ENCODE measurements around the gene SLC22A23. TPM values are rescaled to one million over a fixed set of nuclear protein-coding genes. Genes with fewer than 3 reads are reported as not detected.
"Not testable (repeated sequence)": the region's sequence is repeated elsewhere in the genome, so short reads cannot be mapped to it uniquely, and the experiment has no call there.

The SLC22A23 gene
- total and polyA plus RNA-seq, 2 experiments from 2014 or later, result 6.1 to 38.3 TPM

- H3K4me1 Mint-ChIP-seq, result peaks cover 52% of the 10 kb centered on the region
- H3K27ac Mint-ChIP-seq; ATAC-seq; H3K27ac ChIP-seq (ENCODE audit: low read depth); H3K9me3 Mint-ChIP-seq; H3K36me3 Mint-ChIP-seq (ENCODE audit: low read depth); H3K27me3 ChIP-seq (ENCODE audit: insufficient read depth); H3K36me3 ChIP-seq (ENCODE audit: insufficient read depth); DNase-seq (ENCODE audit: low spot score); H3K4me3 Mint-ChIP-seq; H3K4me2 ChIP-seq; H3F3A ChIP-seq (replicated peaks; ENCODE audit: low read depth); H3K27me3 Mint-ChIP-seq (ENCODE audit: insufficient read depth, low read depth, poor library complexity); H3K9me2 ChIP-seq (ENCODE audit: insufficient read depth); H3K4me3 ChIP-seq; H2AFZ ChIP-seq: not testable (repeated sequence)
- Histone ChIP-seq H3K4me1 (ENCODE audit: insufficient read depth) (peaks cover 18% of the 10 kb centered on the region; the same call in 1 of the 2 replicates), H4K20me1 (replicated peaks; ENCODE audit: insufficient read depth) (peaks cover 14% of the 10 kb centered on the region), H3K79me2 (replicated peaks; ENCODE audit: insufficient read depth) (peaks cover 66% of the 10 kb centered on the region)
Observed at GRCh38 chr6:3378808-3379207, 78.0 kb downstream of the SLC22A23 start.

GRCh38 chr6:3378398-3378782 is 78.5 kb downstream of the SLC22A23 start:
- not testable (repeated sequence) for H3K4me3 Mint-ChIP-seq; H3K4me3 ChIP-seq; H4K20me1 ChIP-seq (replicated peaks; ENCODE audit: insufficient read depth); H3F3A ChIP-seq (replicated peaks; ENCODE audit: low read depth); DNase-seq (ENCODE audit: low spot score); H3K27ac Mint-ChIP-seq; H3K36me3 ChIP-seq (ENCODE audit: insufficient read depth); ATAC-seq; H3K27ac ChIP-seq (ENCODE audit: low read depth); H3K27me3 Mint-ChIP-seq (ENCODE audit: insufficient read depth, low read depth, poor library complexity); H3K9me3 Mint-ChIP-seq; H3K4me2 ChIP-seq; H3K36me3 Mint-ChIP-seq (ENCODE audit: low read depth); H3K9me2 ChIP-seq (ENCODE audit: insufficient read depth); H2AFZ ChIP-seq; H3K27me3 ChIP-seq (ENCODE audit: insufficient read depth)
- peaks cover 52% of the 10 kb centered on the region for H3K4me1 Mint-ChIP-seq
- peaks cover 14% of the 10 kb centered on the region; the same call in 1 of the 2 replicates for H3K4me1 ChIP-seq (ENCODE audit: insufficient read depth)
- peaks cover 62% of the 10 kb centered on the region for H3K79me2 ChIP-seq (replicated peaks; ENCODE audit: insufficient read depth)

- Mint-ChIP-seq H3K4me1 (peaks cover 54% of the 10 kb centered on the region), H3K27ac (no peak overlapping the region), H3K9me3 (no peaks in the 10 kb centered on the region), H3K27me3 (ENCODE audit: insufficient read depth, low read depth, poor library complexity) (peaks cover 7% of the 10 kb centered on the region), H3K36me3 (ENCODE audit: low read depth) (no peaks in the 10 kb centered on the region; the same call in none of the 3 replicates), H3K4me3 (no peak overlapping the region)
- no peak overlapping the region for H2AFZ ChIP-seq
- H3K9me2 ChIP-seq (ENCODE audit: insufficient read depth), result no peaks in the 10 kb centered on the region
- peaks cover 17% of the 10 kb centered on the region; the same call in 1 of the 2 replicates for H3K4me1 ChIP-seq (ENCODE audit: insufficient read depth)
- H3K36me3 ChIP-seq (ENCODE audit: insufficient read depth), result no peaks in the 10 kb centered on the region
- no peaks in the 10 kb centered on the region for H3F3A ChIP-seq (replicated peaks; ENCODE audit: low read depth)
- no peak overlapping the region for H3K4me2 ChIP-seq
- no peak for DNase-seq (ENCODE audit: low spot score)
- H4K20me1 ChIP-seq (replicated peaks; ENCODE audit: insufficient read depth), result peaks cover 8% of the 10 kb centered on the region
- ATAC-seq, result no peak
- no peak overlapping the region for H3K4me3 ChIP-seq
- no peak for TF ChIP-seq CTCF (conservative IDR thresholded peaks at IDR 0.05; ENCODE audit: low read depth in 2 of 2)
- H3K27ac ChIP-seq (ENCODE audit: low read depth), result no peak overlapping the region
- H3K27me3 ChIP-seq (ENCODE audit: insufficient read depth), result no peaks in the 10 kb centered on the region
- H3K79me2 ChIP-seq (replicated peaks; ENCODE audit: insufficient read depth), result peaks cover 57% of the 10 kb centered on the region
Observed at GRCh38 chr6:3377536-3378397, 79.1 kb downstream of the SLC22A23 start.
